Activated CD4-positive, CD25-positive, alpha-beta regulatory T cell treated with anti-CD3 and anti-CD28 coated beads, Interleukin-2, amount 50 U/mL, for 16 hours (primary cell): ENCODE results near the gene COL4A2.
"Not testable (repeated sequence)": the region's sequence is repeated elsewhere in the genome, so short reads cannot be mapped to it uniquely, and the experiment has no call there.

Source experiments
- DNase-seq: peaks from one replicate; pipeline ENCODE4 v3.0.0-alpha.2; 2020; ENCODE audit warnings: low read depth, low spot score

Gene COL4A2

GRCh38 chr13:110379905-110380341, 72.8 kb downstream of the COL4A2 start:
- DNase-seq = no peak

DNA sequence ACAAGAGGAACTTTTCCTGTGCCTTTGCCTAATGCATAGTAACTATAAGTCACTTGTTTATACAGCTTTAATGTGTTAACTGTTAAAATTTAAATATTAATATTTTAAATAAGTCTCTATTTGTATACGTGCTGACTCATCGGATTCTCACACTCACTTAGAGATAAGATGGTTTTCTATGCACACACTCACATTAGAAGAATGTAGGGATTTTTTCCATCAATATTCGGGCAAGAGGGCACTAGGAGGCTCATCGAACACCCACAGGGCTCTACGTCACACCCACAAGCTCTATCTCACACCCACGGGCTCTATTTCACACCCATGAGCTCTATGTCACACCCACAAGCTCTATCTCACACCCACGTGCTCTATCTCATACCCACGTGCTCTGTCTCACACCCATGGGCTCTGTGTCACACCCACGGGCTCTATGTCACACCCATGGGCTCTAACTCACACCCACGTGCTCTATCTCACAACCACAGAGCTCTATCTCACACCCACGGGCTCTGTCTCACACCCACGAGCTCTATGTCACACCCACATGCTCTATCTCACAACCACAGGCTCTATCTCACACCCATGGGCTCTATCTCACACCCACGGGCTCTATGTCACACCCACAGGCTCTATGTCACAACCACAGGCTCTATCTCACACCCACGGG, 73.4 kb downstream of the COL4A2 start:
- DNase-seq = no peak

- DNase-seq = no peak
These were observed 73.9 kb downstream of the COL4A2 start for GRCh38 chr13:110381029-110381360.

DNA sequence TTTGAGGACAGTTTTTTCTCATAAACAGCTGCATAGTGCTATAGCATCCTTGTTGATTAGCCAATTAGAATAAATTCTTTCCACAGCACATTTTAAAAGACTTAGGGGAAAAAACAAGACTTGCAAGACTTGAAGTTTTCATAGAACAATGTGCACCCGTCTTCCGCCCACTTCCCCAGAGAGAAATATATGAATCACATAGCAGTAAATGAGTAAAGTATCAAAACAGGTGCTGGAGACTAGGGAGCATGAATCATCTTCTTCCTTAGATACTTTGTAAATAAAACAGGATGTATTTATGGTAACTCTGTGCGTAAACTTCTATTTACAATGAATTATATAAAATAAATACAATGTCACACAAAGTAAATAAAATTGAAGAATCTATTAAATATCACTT, 75.1 kb downstream of the COL4A2 start:
- no peak for DNase-seq

- DNase-seq = no peak
These were observed 75.7 kb downstream of the COL4A2 start for GRCh38 chr13:110382830-110383229.

- DNase-seq = no peak
These were observed 80.5 kb downstream of the COL4A2 start for GRCh38 chr13:110387451-110388107.

DNA sequence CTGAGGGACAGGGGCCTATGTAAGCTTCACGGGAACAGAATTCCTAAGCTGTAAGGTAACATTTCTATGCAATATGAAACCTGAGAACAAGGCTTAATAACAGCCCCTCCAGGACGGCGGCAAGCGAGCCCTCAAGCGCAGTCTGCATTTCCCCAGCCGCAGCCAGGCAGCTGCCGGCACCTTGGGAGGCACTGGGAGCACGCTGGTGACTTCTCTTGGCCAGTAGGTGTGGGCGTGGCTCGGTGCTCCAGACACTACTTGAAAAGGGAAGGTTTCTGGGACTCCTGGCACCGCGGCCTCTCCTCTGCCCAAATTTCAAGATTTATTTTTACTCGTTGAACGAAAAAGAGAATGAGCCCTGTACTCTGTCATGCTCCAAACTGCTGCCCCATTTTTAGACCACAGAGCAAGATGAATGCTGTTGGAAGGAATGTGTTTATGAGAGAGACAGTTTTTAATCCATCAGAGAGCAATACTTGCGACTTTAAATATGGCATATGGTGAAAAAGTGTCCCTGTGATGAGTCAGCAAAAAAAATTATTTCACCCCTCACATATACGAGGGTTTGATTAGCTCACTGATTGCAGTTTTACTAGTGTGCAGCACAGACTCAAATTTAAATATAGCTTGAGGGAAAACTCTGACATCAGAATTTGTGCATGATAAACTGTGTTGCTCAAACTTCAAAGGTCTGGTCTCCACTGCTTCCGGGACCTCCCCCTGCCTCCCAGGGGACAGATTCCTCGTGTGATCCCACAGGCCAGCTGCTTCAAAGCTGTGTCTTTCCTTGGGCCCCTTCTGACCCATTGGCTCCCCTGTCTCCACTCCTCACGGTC, 81.2 kb downstream of the COL4A2 start:
- DNase-seq = no peak

DNA sequence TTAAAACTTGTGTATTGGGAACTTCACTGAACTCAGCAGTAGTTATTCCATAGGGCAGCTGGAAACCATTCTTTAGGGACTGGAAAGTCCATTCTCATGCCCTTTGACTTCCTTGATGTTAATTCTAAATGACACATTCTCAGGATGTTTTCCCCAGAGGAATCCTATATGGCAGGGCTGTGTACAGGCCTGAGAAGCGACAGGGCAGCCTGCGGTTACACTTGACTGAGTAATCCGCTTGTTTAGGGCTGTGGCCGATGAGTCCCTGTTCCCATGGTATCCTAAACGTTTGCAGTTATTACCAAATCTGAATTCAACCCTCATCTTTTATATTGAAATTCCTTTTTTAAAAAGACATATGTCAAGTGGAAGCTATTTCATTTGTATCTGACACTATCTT, 83.5 kb downstream of the COL4A2 start:
- DNase-seq = no peak

GRCh38 chr13:110391273-110391672, 84.2 kb downstream of the COL4A2 start:
- no peak for DNase-seq

DNA sequence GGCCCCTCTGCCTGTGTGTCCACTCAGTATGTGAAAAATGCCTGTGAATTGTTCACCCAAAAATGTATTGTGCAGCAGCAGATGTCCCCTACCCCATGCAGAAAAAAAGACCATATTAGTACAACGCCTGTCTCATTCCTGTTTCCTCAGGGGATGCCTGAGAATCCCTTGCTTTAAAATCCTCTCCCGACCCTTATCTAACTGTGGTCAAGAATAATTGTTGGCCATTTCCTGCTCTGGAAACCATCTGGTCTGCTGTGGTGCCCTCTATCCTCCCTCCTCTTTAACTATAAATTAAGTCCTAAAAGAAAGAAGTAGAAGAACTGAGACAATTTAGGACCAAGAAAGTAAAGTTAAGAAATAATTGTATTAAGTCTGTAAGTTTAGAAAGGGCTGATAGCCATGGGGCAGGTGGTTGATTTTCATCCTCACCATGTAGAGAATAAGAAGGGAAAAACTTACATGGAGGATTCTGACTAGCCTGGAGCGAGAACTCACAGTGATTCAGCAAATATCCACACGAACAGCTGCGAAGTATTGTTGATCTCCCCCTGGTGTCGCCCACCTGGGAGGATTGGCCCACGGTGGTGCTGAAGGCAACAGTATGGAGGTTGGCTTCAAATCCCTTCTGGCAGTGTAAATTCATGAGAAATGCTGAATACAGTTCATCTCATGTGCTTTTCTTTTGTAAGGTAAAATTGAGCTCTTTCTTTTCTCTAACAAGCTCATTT, 85.6 kb downstream of the COL4A2 start:
- no peak for DNase-seq

- DNase-seq = no peak
These were observed 86.7 kb downstream of the COL4A2 start for GRCh38 chr13:110393761-110394160.

- DNase-seq = no peak
These were observed 87.3 kb downstream of the COL4A2 start for GRCh38 chr13:110394371-110394841.

DNA sequence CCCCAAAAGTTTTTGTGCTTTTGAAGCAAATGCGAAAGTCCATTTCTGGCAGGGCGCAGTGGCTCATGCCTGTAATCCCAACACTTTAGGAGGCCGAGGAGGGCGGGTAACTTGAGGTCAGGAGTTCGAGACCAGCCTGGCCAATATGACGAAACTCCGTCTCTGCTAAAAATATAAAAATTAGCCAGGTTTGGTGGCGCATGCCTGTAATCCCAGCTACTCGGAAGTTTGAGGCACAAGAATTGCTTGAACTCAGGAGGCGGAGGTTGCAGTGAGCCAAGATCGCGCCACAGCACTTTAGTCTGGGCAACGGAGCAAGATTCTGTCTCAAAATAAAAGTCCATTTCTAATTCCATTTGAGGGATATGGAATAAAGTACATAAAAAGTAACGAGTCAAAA, 88.5 kb downstream of the COL4A2 start:
- not testable (repeated sequence) for DNase-seq

- DNase-seq = no peak
These were observed 89.4 kb downstream of the COL4A2 start for GRCh38 chr13:110396476-110396875.

- DNase-seq = no peak
These were observed 89.9 kb downstream of the COL4A2 start for GRCh38 chr13:110396913-110397381.

- no peak for DNase-seq
These were observed 90.5 kb downstream of the COL4A2 start for GRCh38 chr13:110397436-110398115.

- DNase-seq = no peak
These were observed 91.8 kb downstream of the COL4A2 start for GRCh38 chr13:110398564-110399507.

- DNase-seq = no peak
These were observed 92.7 kb downstream of the COL4A2 start for GRCh38 chr13:110399801-110400200.

- no peak for DNase-seq
These were observed 93.9 kb downstream of the COL4A2 start for GRCh38 chr13:110400786-110401533.
